Activated CD8-positive, alpha-beta memory T cell treated with anti-CD3 and anti-CD28 coated beads, Interleukin-2, amount 10 ng/mL, durations not matched to agents 7 days and 5 days (primary cell): ENCODE measurements around the gene LRP4. TPM values are rescaled to one million over a fixed set of nuclear protein-coding genes. Genes with fewer than 3 reads are reported as not detected.

ENCODE experiments used
- ATAC-seq: fragments of 150-1000 bp; cut with Tn5 transposase; one replicate; pipeline ENCODE4 v1.10.0; 2021; ENCODE audit warnings: moderate library complexity
- CTCF ChIA-PET: fragments of 350-600 bp; sonication (Branson Sonifier 250); formaldehyde crosslinking; loops from one replicate; lab custom pipeline; 2021; ENCODE audit warnings: antibody characterized with exemption; lab: Charles Lee
- DNase-seq: peaks from one replicate; pipeline ENCODE4 v3.0.0-alpha.2; 2020
- H3K27ac Mint-ChIP-seq: one replicate; pipeline ENCODE4 v1.8.0; 2021; ENCODE audit warnings: mild to moderate bottlenecking, mixed read lengths
- H3K27me3 Mint-ChIP-seq: one replicate; pipeline ENCODE4 v1.8.0; 2021; ENCODE audit warnings: mixed read lengths
- H3K36me3 Mint-ChIP-seq: one replicate; pipeline ENCODE4 v1.8.0; 2021; ENCODE audit warnings: mild to moderate bottlenecking, mixed read lengths
- H3K4me1 Mint-ChIP-seq: one replicate; pipeline ENCODE4 v1.8.0; 2021; ENCODE audit warnings: mixed read lengths
- H3K4me3 Mint-ChIP-seq: one replicate; pipeline ENCODE4 v1.8.0; 2021; ENCODE audit warnings: mild to moderate bottlenecking, moderate library complexity, mixed read lengths
- H3K9me3 Mint-ChIP-seq: one replicate; pipeline ENCODE4 v1.8.0; 2022; ENCODE audit warnings: low read depth, mixed read lengths
- total RNA-seq, 2 experiments: library from RNA; stranded (reverse); gene quantifications; one replicate each; pipeline ENCODE4 v1.2.3, GENCODE V29; 2021

Gene LRP4
- total RNA-seq, 2 experiments from 2014 or later: 0.12 to 0.16 TPM

DNA sequence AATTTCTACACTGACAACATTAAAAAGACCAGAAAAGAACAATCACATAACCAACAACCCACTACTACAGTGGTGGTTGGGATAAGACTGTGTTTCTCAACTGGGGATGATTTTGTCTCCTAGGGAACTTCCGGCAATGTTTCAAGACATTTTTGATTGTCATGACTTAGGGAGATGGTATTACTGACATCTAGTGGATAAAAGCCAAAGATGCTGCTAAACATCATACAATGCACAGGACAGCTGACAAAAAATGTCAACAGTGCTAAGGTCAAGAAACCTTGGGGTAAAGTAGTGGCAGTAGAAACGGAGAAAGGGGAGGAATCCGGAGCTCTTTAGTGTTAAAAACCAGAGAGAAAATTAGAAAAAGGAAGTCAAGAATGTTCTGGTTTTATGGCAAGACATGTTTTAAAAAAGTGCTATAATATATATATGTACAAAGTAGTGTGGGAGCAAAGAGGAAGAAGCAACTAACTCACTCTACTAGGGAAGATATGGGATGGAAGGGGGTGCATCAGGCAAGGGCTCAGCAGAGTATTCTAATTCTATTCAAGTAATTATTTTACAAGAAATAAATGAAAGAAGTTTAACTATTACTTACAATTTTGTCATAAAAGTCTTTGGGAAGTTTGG is 109.4 kb downstream of the LRP4 start:
- no peaks in the 10 kb centered on the region for H3K27me3 Mint-ChIP-seq

More for the DNA sequence above, 109.4 kb downstream of the LRP4 start:
- DNase-seq (no peak), ATAC-seq (no peak)
- Mint-ChIP-seq H3K4me3 (no peak overlapping the region), H3K27ac (no peak overlapping the region), H3K4me1 (peaks cover 24% of the 10 kb centered on the region), H3K36me3 (peaks cover 45% of the 10 kb centered on the region), H3K9me3 (no peaks in the 10 kb centered on the region)
- CTCF ChIA-PET: interaction anchor here (0.6 to 1.5 kb wide), 4 partner anchors 11 to 280 kb away, joined by 3 to 6 read pairs (median 4); no protein-coding TSS in a partner anchor

Other genes starting within 250 kb of the LRP4 start
- 10 to 100 TPM; 61.9 to 68.5 TPM for gene ARHGAP1, start 217.9 kb downstream of the LRP4 start, total RNA-seq
- gene ZNF408, start 217.5 kb downstream of the LRP4 start, total RNA-seq: 10 to 100 TPM; 12.6 to 15.0 TPM
- gene F2, start 199.3 kb downstream of the LRP4 start, total RNA-seq: not detected
- 100 to 1,000 TPM; 167 to 180 TPM for gene CKAP5, start 72.3 kb downstream of the LRP4 start, total RNA-seq
- gene CSTPP1, start 18.2 kb upstream of the LRP4 start, total RNA-seq: 10 to 100 TPM; 14.5 to 18.2 TPM